Measurements from ENCODE around the gene OGFOD3.

OGFOD3 gene

DNA sequence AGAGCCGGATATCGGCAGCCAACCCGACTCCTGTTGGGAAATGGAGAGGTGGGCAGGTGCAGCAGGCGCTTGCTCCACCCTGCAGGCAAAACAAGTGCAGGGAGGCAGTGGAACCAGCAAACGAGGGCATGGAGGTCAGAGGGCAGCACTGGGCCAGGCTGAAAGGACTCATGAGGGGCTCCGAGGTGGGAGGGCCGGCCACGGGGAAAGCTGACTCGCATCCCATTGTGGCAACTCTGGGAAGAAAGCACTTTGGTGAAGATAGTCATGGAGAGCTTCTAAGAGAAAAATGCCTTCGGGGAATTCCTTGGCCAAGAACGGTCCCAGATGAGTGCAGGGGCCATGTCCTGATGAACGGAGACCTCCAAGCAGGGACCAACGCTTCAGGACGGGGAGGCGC, 27.7 kb upstream of the OGFOD3 start:
- DNase-seq, result no peak

DNA sequence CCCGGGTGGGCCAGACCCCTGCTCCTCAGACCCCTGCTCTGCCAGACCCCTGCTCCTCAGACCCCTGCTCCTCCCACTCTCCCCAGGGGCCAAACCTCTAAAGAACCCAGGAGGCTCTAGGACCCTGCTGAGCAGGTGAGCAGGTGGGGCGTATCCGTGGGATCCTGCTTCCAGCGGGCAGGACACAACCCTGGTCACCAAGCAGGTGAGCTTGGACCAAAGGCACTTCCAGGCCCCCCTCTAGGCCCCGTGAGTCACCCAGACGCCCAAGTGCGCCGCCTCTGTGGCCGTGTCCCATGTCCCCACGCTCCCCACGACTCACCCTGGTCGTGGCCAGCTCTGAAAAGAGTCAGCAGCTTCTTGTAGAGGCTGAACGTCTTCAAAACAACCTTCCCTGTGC, 27.2 kb upstream of the OGFOD3 start:
- no peak for DNase-seq

DNA sequence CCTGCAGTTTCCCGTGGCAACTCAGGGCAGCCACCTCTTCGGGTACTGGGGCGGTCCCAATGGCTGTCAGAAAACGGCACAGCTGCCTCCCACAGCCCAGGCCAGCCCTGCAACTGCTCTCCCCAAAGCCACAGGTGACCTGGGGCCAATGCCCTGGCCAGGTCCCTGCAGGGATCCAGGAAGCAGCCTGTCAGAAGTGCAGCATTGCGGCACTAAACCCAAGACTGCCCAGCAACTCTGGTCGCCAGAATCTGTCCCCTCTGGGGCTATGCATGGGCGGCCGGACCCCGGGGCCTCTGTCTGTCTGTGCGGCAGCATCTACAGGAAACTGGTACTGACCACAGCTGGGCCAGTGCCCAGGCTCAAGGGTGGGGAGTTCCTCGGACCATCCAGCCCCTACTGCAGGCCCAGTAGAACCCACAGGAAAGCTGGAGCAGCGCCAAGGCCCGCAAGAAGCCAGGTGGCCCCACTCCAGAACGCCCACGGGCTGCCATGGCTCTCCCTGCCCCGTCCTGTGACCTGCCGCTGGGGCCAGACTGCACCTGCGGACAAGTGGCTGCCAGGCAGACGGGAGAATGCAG, 26.6 kb upstream of the OGFOD3 start:
- DNase-seq, result no peak

DNA sequence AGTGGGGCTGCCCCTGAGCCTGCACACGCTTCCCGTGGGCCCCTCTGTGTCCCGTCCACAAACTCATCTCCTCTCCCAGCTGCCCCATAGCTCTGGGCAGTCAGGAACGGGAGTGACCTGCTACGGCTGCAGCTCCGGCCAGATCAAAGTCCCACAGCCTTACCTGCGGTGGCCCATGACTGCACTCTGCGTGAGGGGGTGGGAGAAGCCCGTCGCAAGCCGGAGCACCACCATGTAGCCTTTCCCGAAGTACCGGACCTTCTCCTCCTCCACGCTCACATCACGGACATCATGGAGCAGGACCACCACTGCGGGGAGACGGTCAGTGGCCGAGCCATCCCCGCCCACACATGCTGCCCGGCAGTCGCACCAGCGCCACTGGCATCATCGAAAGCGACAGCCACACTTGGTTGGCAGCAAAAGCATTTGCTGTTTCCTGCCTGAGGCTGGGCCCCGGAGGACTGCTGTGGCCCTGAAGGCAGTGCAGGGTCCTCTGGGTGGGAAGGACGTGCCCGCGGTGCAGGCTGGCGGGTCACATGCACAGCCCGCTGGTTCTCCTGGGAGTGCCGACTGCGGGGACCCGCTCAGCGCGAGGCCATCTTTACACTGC, 26.0 kb upstream of the OGFOD3 start:
- DNase-seq, result no peak

DNA sequence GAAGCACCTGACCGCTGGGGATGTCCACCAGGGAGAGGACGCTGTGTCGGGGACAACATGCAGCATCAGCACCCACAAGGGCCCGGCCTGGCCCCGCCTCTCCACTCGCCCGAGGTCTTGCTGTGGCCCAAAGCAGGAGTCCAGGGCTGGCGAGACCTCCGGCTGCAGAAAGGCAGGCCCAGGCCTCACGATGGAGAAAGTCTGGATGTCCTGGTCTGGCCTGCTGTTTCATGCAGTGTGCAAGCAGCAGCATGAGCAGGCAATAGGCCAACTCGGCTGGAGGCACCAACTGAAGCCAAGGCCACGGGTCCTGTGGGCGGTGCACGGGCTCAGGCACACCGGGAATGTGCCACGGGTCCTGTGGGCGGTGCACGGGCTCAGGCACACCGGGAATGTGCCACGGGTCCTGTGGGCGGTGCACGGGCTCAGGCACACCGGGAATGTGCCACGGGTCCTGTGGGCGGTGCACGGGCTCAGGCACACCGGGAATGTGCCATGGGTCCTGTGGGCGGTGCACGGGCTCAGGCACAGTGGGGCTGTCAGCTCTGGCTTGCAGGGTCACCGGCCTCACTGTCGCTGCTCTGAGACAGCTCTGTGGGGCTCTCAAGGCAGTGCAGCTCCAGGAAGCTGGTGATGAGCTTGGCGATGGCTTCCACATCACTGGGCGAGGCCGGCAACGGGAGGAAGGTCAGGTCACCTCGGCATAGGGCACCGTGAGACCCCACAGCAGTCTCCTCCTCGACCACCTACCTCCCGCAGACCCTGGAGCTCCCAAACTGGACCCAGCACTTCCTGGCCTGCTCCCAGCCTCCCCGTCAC, 25.3 kb upstream of the OGFOD3 start:
- no peak for DNase-seq

DNA sequence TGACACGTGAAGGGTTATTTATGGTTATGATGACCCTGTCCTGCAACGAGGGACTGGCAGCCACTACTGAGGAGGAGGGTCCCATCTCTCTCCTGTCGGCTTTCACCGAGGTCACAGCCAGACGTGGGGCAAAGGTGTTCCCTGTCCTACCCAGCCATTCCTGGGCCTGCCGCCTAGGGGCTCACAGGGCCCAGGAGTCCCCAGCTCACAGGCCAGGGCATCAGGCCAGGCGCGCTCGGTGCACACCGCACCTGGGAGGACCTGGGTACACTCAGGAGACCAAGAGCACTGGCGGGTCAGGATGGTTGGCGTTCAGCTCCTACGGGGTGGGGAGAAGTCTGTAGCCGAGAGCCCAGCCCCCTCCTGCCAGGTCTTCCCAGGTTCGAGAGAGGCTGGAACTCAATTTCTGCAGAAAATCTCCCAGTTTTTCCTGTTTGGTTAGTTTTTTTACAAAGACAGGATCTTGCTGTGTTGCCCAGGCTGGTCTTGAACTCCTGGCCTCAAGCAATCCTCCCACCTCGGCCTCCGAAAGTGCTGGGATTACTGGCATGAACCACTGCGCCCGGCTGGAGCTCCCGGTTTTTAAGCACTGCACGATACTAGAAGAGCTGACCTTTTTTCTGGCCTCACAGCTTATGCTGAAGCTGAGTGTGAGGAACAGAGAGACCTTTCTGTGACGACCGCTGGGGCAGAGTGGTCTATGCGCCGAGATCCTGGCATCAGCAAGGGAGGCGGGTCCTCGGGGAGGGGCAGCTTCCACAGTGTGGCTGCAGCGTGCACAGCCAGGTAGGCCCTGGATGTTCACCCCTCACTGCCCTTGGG, 24.5 kb upstream of the OGFOD3 start:
- no peak for DNase-seq

DNA sequence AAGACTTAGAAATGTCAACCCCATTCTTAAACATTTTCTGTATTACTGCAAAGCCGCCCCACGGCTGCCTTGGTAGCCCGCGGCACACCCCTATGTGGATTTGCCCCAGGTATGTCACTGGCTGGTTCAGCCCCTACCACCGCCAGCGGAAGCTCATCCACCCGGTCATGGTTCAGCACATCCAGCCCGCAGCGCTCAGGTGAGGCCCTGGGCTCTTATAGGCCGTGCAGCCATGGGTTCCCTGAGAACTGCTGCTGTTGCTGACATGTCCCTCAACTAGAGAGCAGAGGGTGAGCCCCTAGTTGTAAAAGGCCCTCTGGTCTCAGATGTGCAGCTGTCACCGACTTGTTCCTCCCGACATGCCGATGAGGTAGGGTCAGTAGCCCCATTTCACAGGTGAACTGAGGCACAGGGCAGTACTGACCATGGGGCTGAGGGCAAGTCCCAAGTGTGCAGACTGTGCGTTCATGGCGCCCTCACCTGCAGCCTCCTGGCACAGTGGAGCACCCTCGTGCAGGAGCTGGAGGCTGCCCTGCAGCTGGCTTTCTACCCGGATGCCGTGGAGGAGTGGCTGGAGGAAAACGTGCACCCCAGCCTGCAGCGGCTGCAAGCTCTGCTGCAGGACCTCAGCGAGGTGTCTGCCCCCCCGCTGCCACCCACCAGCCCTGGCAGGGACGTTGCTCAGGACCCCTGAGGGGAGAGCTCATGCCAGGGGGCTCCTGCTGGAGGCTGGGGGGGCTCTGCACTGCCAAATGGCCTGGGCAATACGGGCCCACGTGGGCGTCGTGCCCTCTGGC, 23.5 kb upstream of the OGFOD3 start:
- no peak for DNase-seq

DNA sequence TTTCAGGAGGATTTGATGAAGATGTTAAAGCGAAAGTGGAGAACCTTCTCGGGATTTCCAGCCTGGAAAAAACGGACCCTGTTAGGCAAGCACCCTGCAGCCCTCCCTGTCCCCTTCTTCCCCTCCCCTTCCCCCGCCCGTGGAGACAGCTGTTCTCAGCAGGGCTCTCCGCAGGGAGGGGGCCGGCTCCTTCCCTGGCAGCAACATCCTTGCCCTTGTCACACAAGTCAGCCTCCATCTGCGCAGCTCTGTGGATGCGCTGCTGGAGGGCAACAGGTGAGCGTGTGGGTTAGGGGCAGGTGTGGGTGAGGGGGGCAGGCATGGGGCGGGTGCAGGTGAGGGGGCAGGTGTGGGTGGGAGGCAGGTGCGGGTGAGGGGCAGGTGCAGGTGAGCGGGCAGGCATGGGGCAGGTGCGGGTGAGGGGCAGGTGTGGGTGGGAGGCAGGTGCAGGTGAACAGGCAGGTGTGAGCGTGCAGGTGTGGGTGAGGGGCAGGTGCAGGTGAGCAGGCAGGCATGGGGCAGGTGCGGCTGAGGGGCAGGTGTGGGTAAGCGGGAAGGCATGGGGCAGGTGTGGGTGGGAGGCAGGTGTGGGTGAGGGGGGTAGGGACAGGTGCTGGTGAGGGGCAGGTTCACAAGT, 22.7 kb upstream of the OGFOD3 start:
- DNase-seq, result no peak

DNA sequence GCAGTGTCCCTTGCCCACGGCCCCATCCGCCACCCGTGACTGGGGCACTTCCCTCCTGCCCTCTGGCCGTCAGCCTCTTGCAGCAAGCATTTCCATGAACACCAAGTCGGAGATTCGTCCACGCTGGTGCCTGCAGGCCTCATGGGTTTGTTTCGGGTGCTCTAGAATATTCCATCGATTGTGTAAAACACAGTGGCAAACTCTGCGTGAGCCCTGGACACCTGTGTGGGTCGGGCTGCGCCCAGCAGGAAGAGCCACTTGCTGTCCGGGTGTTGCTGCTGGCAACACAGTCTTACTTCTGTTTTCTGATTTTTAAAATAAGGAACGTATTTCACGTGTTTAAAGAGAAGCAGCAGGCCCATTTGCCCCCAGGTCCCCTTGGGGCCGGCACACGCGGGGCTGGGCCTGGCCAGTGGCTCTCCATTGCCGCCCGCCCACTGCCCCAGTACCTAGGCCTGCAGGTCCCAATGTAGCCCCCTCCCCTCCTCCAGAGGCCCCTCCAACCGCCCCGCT, 22.1 kb upstream of the OGFOD3 start:
- no peak for DNase-seq

DNA sequence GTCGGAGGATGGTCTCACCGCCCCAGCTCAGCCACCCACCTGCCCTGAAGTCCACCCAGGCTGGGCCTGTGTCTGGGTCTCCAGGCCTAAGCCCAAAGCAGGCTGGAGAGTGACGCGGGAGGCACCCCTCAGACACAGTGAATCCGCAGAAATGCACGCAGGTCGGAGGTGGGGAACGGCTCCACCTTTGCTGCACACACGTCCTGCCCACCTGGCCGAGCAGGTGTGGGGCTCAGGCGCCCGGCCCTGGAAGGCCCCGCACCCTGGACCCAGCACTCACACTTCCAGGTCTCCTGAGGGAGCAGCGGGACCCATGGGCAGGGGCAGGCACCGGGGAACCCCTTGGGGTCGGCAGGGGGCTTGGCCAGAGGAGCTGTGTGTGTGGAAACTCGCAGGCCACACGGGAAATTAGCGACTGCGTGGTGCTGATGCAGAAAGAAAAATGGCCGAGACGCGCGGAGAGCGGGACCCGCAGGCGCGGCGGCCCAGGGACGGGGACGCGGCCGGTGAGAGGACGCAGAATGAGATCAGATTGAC, 21.5 kb upstream of the OGFOD3 start:
- DNase-seq, result no peak

DNA sequence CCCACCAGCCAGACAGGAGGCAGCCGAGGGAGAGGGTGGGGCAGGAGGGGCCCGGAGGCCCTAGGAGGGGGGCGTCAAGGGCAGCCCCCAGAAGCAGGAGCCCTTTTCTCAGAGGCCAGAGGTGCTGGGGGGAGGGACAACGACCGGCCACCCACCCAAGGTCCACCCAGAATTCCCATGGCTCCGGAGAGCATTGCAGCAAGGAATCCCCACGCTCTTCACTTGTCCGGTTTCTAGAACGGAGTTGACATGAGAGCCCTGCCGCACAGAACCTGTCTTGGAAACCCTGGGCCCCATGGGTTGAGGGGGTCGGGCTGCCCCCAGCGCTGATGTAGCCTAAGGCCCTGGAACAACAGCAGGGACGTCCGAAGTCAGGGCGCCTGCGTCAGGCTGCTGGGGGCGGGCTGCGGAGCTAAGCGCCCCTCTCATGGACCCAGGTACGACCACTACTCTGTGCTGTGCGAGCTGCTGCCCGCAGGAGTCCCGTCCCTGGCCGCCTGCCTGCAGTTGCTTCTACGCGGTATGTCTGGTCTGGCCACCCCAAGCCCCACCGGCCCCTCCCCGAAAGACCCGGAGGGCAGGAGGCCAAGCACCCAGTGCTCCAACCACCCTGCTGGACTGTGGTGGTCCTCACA, 20.9 kb upstream of the OGFOD3 start:
- DNase-seq, result no peak

DNA sequence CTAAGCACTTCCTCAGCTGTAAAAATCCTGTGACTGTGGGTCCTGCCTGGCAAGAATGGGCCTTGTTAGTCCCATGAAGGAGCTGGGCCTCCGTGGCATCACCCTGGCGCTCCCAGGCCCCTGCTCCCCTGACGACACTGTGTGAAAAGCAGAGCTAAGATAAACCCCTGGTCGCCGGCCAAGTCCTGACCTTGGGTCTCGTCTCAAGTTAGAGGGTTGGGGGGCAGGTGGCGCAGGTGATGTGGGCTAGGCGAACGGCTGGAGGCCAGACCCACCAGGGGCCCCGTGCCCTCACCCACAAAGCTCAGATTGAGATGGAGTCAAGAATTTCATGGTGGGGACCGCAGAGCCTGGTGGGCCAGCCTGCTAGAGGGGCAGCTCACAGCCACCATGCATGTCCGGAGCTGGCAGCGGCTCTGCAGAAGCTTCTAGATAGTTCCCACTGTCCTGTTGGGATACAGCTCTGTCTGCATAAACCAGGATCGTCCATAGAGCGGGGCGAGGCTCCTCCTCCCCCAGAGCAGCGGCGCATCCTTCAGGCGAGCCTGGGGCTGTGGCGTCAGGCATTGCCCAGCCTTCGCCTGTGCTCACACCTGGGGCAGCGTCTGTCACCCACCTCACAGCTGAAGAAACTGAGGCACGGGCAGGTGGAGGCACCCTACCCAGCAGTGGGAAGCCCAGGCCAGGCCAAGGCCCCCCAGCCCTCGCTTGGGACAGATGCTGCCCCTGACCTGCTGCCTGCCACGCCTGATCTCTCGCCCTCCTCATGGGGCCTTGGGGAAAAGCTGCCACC, 20.2 kb upstream of the OGFOD3 start:
- DNase-seq, result no peak

DNA sequence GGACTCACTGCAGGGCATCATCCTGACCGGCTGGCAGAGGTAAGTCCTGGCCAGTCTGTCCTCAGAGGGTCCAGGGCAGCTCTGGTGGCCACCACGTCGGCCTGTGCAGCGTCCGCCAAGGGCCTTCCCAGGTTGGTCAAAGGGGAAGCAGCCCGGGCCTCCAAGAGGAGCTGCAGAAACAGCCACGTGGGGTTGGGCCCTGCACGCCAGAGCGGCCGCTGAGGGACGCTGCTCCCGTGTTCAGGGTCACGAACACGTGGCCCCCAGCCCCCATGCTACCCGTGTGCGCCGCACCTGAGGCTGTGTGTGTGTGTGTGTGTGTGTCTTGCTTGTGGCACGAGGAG, 18.9 kb upstream of the OGFOD3 start:
- no peak for DNase-seq

DNA sequence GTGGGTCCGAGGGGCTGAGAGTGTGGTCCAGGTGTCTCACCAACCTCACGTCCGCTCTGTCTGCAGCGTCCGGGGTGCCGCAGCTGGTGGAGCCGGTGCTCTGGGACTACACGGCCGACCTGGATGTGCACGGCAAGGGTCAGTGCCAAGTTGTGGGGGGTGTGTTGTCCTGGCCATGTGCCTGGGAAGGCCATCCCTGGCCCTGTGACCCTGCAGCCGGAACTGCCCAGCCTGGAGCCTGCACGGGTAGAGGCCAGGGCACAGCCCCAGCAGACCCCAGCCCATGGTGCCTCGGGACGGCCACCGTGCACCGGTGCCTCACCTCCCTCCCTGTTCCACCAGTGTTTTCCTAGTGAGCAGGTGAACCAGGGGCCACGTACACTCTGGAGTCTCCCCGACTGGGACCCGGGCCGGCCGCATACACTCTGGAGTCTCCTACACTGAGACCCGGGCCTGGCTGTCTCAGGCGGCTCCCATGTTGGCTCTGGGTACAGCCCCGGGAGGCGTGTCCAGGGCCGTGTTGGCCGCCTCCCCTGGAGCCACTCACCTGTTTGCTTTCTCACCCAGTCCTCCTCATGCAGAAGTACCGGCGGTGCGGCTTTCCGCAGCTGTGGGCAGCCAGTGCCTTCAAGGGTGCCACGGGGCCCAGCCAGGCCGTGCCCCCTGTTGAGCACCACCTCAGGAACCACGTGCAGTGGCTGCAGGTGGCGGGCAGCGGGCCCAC, 18.4 kb upstream of the OGFOD3 start:
- no peak for DNase-seq

DNA sequence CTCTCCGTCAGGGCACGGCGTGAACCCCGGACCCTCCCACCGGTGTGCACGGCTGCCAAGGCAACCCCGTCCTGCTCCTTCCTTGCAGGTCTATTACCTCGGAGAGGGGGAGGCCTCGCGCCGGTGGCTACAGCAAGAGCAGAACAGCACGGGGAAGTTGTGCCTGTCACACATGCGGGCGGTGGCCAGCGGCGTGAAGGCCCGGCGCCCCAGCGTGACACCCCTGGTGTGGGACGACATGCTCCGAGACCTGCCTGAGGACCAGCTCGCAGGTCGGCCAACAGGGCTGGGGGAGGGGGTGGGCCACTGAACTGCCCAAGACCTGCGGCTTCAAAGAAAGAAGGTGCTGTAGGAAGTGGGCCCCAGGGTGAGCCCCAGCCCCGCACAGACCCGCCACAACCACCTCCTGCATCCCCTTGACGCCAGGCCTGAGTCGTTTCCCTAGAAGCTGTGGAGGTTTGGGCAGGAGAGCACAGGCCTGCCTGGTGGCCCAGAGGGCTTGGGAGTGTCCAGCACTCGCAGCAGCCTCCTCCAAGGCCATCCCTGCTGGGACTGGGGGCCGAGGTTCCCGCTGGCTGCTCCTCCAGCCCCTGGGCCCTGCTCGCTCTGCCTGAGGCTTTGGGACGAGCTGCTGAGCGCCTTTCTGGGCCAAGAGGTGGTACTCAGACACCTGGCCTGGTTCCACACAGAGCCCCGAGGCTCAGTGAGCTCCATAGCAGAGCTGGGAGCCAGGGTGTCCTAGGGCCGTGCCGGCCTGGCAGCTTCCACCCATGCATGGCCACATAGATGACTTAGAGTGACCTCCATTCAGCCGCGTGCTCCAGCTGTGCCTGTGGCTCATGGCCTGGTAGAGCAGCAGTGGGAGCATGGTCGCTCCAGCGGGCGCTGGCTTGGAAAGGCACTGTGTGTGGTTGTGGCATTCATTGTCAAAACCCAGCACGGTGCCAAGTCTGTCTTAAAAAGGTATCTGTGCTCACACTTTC, 17.5 kb upstream of the OGFOD3 start:
- DNase-seq, result no peak

DNA sequence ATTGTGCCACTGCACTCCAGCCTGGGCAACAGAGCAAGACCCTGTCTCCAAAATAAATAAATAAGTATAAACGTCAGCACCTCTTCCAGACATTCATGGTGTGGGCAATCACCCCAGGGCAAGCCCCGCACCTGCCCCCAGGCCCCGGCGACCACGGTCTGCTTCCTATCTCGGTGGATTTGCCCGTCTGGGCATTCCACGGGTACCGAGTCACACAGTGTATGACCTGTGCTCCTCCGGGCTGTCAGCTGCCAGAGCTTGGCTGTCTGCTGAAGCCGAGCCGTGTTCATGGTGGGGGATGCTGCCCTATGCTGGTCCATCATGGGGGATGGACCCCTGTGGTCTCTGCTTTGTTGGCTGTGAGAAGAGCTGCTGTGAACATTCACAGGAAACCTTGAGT, 16.7 kb upstream of the OGFOD3 start:
- no peak for DNase-seq

DNA sequence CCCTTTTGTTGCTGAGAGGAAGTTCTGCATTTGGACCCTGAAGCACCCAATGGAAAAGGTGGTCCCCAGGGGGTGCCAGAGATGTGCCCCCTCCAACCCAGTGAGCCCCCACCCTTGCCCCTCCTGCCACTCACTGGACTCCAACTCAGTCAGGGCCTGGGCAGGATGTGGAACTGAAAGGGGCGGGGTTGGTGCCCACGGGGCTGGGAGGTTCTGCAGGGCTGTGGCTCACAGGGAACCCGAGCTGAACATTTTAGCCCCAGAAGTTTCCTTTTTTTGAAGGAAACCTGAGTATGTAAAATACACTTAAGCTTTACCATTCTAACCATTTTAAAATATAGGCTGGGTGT, 15.8 kb upstream of the OGFOD3 start:
- DNase-seq, result peak; percentile 25

DNA sequence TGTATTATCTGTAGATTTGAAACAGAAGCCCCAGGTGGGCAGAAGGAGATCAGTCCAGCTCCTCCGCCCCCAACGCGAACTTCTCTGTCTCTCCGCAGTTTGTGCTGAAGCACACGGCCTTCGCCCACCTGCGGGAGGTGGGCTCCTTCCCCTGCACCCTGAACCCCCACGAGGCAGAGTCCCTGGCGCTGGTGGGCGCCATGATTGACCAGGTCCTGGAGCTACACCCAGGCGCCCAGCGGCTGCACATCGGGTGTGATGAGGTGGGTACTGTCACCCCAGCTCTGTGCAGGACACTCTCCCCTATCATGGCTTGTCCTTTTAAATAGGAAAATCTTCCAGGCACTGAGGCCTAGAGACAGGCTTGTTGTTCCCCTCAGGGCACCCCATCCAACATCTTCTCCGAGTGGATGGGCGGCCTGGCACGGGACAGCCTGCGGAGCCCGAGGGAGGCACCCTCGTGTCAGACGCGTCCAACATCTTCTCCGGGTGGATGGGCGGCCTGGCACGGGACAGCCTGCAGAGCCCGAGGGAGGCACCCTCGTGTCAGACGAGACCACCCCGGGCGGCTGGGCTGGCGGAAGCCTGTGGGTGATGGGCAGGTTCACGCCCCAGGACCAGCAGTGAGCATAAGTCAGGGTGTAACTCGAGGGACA, 15.3 kb upstream of the OGFOD3 start:
- no peak for DNase-seq

Data from NK-92 treated with Interleukin-12 subunit alpha and Interleukin-12 subunit beta, amount 100 ng/mL, for 24 hours (cell line).